ENCODE results near the gene CHST7. TPM values are rescaled to one million over a fixed set of nuclear protein-coding genes. Genes with fewer than 3 reads are reported as not detected.

The CHST7 gene
- total and polyA plus RNA-seq, 2 of the 13 experiments (the other 11 are each of a cell fraction or from before 2014, with no cell fraction given), result 2.4 to 5.2 TPM

- H3K79me2 ChIP-seq (ENCODE audit: insufficient read depth, low read length), result peaks cover 8% of the 10 kb centered on the region
- ChIA-PET POLR2A (no interaction called here), CTCF (ENCODE audit: low intra/inter-chr PET ratio, low total read pairs) (no interaction called here)
- no peak overlapping the region for H3K4me3 ChIP-seq (replicated peaks in 1 of 3; ENCODE audit: insufficient read depth in 1 of 3, low read depth in 2 of 3, low read length in 3 of 3)
- TF ChIP-seq ZNF441 (CRISPR knock-in tag; IDR thresholded peaks at IDR 0.05; ENCODE audit: borderline replicate concordance), result no peak
- no peak for TF ChIP-seq RXRA (CRISPR knock-in tag; IDR thresholded peaks at IDR 0.05)
- TF ChIP-seq ZNF598 (CRISPR knock-in tag; IDR thresholded peaks at IDR 0.05; ENCODE audit: borderline replicate concordance), result no peak
- no peak for TF ChIP-seq TBL1XR1 (IDR thresholded peaks at IDR 0.05; ENCODE audit: borderline replicate concordance, low read length, partially characterized antibody)
- no peak for TF ChIP-seq LCORL (IDR thresholded peaks at IDR 0.05)
- TF ChIP-seq LCORL (CRISPR knock-in tag; IDR thresholded peaks at IDR 0.05), result no peak
- TF ChIP-seq TFDP1 (CRISPR knock-in tag; IDR thresholded peaks at IDR 0.05; ENCODE audit: borderline replicate concordance), result no peak
- TF ChIP-seq SPEN (CRISPR knock-in tag; IDR thresholded peaks at IDR 0.05; ENCODE audit: low read depth), result no peak
- no peak for TF ChIP-seq MLLT10 (CRISPR knock-in tag; IDR thresholded peaks at IDR 0.05)
- TF ChIP-seq ZBED4 (CRISPR knock-in tag; IDR thresholded peaks at IDR 0.05; ENCODE audit: borderline replicate concordance), result no peak
- TF ChIP-seq ZNF18 (CRISPR knock-in tag; IDR thresholded peaks at IDR 0.05; ENCODE audit: insufficient replicate concordance), result no peak
- no peak for TF ChIP-seq ZNF605 (CRISPR knock-in tag; IDR thresholded peaks at IDR 0.05)
- no peak for TF ChIP-seq BCL3 (CRISPR knock-in tag; IDR thresholded peaks at IDR 0.05)
- no peak for TF ChIP-seq MXI1 (IDR thresholded peaks at IDR 0.05; ENCODE audit: borderline replicate concordance, low read depth, low read length)
- TF ChIP-seq ZFYVE20 (CRISPR knock-in tag; IDR thresholded peaks at IDR 0.05; ENCODE audit: borderline replicate concordance, low read depth), result no peak
- no peak for TF ChIP-seq ZNF878 (CRISPR knock-in tag; IDR thresholded peaks at IDR 0.05)
- no peaks in the 10 kb centered on the region for H3K27me3 ChIP-seq (ENCODE audit: control insufficient read depth in 1 of 2, insufficient read depth in 2 of 2, low read length in 2 of 2)
- H3K9ac ChIP-seq (ENCODE audit: insufficient read depth, low read depth, low read length), result no peak overlapping the region
- no peak for DNase-seq (ENCODE audit: low spot score)
- peaks cover 0 to 3% of the 10 kb centered on the region in 2 experiments; a peak in 2 of 5 replicates for H3K36me3 ChIP-seq (replicated peaks in 1 of 2; ENCODE audit: control insufficient read depth in 1 of 2, insufficient read depth in 2 of 2, low read length in 2 of 2)
- H2AFZ ChIP-seq (ENCODE audit: low read length), result no peak overlapping the region
- WGBS (ENCODE audit: low lambda C conversion rate), result 87% methylated on average over 3 of the region's 3 CpGs
- H3K9me3 ChIP-seq (ENCODE audit: low read length), result no peaks in the 10 kb centered on the region
- H3K4me1 ChIP-seq (ENCODE audit: insufficient read depth, low read length), result peaks cover 27% of the 10 kb centered on the region
- BruUV-seq (replicated peaks), result no TSS peak
- no peak overlapping the region for H3K4me2 ChIP-seq (ENCODE audit: low read depth, low read length)
- H3K27ac ChIP-seq (ENCODE audit: extremely low read length, insufficient read depth, low read length), result no peak overlapping the region
- no peaks in the 10 kb centered on the region for H4K20me1 ChIP-seq (ENCODE audit: insufficient read depth, low read length)
- in situ Hi-C loops (cut with HindIII; ENCODE audit: extremely low pct_ligation_motif_present, low pct_unique_long_range_greater_than_20kb), result no loop called here
- no peak for FAIRE-seq
- intact Hi-C loops (cut with micrococcal nuclease; ENCODE audit: unreplicated experiment), result no loop called here
- no peak for ATAC-seq
Measured at GRCh38 chrX:46582325-46582724, 8.8 kb downstream of the CHST7 start.

Data from HepG2 (cell line).